MCF 10A (cell line): Measurements from ENCODE around the gene LCE1B. TPM values are rescaled to one million over a fixed set of nuclear protein-coding genes. Genes with fewer than 3 reads are reported as not detected.

Experiments used
- BruUV-seq: library from RNA; stranded (reverse); fragments of 400-500 nt; replicated peaks from 2 replicates; lab custom pipeline; 2021; lab: Mats Ljungman, UMichigan
- CTCF ChIA-PET: fragments of 300-600 bp; sonication (Branson Sonifier 250); formaldehyde crosslinking; extraction: SDS; loops from one replicate; lab custom pipeline; 2021; ENCODE audit warnings: antibody characterized with exemption, inconsistent platforms; lab: Yijun Ruan, JAX
- POLR2A ChIA-PET: fragments of 300-600, 350-650 bp; sonication (Branson Sonifier 250); formaldehyde crosslinking; extraction: SDS; loops from one replicate; lab custom pipeline; 2020; ENCODE audit warnings: antibody characterized with exemption, inconsistent platforms; lab: Yijun Ruan, JAX
- DNase-seq: peaks from one replicate; pipeline ENCODE4 v3.0.0-alpha.2; 2018; ENCODE audit not compliant: unreplicated experiment
- H3K27ac Mint-ChIP-seq: one replicate; pipeline ENCODE4 v1.8.0; 2022; ENCODE audit warnings: mild to moderate bottlenecking, low read depth, mixed read lengths; ENCODE audit not compliant: unreplicated experiment
- H3K27me3 Mint-ChIP-seq: one replicate; pipeline ENCODE4 v1.8.0; 2022; ENCODE audit warnings: mixed read lengths; ENCODE audit not compliant: insufficient read depth, unreplicated experiment
- H3K36me3 Mint-ChIP-seq: one replicate; pipeline ENCODE4 v1.8.0; 2022; ENCODE audit warnings: mild to moderate bottlenecking, moderate library complexity, mixed read lengths; ENCODE audit not compliant: insufficient read depth, unreplicated experiment
- H3K4me1 Mint-ChIP-seq: one replicate; pipeline ENCODE4 v1.8.0; 2022; ENCODE audit warnings: mixed read lengths; ENCODE audit not compliant: insufficient read depth, unreplicated experiment
- H3K4me3 Mint-ChIP-seq: one replicate; pipeline ENCODE4 v1.8.0; 2022; ENCODE audit warnings: mild to moderate bottlenecking, moderate library complexity, mixed read lengths; ENCODE audit not compliant: unreplicated experiment
- H3K9me3 Mint-ChIP-seq: one replicate; pipeline ENCODE4 v1.8.0; 2022; ENCODE audit warnings: mixed read lengths; ENCODE audit not compliant: unreplicated experiment
- intact Hi-C: fragments of 100-400 bp; cut with micrococcal nuclease; formaldehyde crosslinking; loops from 2 replicates; pipeline ENCODE4 v1.14.1; 2022
- total RNA-seq: library from RNA; stranded (reverse); gene quantifications from 2 replicates; pipeline ENCODE4 v1.2.3, GENCODE V29; 2022
- TF ChIP-seq, protein P1 (sequence below): fragments of 200-600 bp; IDR thresholded peaks from one replicate; pipeline ENCODE4 v1.8.0; 2022; ENCODE audit warnings: antibody characterized with exemption, mild to moderate bottlenecking; ENCODE audit not compliant: unreplicated experiment

LCE1B gene
- total RNA-seq, 1 experiment from 2014 or later = 2.0 TPM

GRCh38 chr1:152795686-152796085, 16.1 kb upstream of the LCE1B start:
- Mint-ChIP-seq H3K9me3 (no peaks in the 10 kb centered on the region), H3K27ac (no peak overlapping the region), H3K4me1 (no peaks in the 10 kb centered on the region), H3K27me3 (no peaks in the 10 kb centered on the region), H3K4me3 (no peak overlapping the region), H3K36me3 (no peaks in the 10 kb centered on the region)
- ChIA-PET POLR2A (no interaction called here), CTCF (no interaction called here)
- BruUV-seq = no TSS peak
- intact Hi-C loops = no loop called here
- TF ChIP-seq, protein P1, sequence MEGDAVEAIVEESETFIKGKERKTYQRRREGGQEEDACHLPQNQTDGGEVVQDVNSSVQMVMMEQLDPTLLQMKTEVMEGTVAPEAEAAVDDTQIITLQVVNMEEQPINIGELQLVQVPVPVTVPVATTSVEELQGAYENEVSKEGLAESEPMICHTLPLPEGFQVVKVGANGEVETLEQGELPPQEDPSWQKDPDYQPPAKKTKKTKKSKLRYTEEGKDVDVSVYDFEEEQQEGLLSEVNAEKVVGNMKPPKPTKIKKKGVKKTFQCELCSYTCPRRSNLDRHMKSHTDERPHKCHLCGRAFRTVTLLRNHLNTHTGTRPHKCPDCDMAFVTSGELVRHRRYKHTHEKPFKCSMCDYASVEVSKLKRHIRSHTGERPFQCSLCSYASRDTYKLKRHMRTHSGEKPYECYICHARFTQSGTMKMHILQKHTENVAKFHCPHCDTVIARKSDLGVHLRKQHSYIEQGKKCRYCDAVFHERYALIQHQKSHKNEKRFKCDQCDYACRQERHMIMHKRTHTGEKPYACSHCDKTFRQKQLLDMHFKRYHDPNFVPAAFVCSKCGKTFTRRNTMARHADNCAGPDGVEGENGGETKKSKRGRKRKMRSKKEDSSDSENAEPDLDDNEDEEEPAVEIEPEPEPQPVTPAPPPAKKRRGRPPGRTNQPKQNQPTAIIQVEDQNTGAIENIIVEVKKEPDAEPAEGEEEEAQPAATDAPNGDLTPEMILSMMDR = no peak
- DNase-seq = no peak

- Mint-ChIP-seq H3K9me3 (no peaks in the 10 kb centered on the region), H3K4me3 (no peak within 1 kb of the TSS), H3K36me3 (no peaks in the 10 kb centered on the region), H3K27ac (no peak within 1 kb of the TSS), H3K4me1 (no peaks in the 10 kb centered on the region), H3K27me3 (no peaks in the 10 kb centered on the region)
- intact Hi-C loops = no loop called here
- DNase-seq = no peak
- POLR2A ChIA-PET = no interaction called here
- CTCF ChIA-PET = no interaction called here
- TF ChIP-seq, protein P1 = no peak
- no TSS peak for BruUV-seq
Observed at GRCh38 chr1:152796421-152796820, 15.3 kb upstream of the LCE1B start, which contains the start of gene LCE1D. LCE1D (plus strand) TSS chr1:152796721; CDS start chr1:152797795, 1,074 bp downstream.

DNA sequence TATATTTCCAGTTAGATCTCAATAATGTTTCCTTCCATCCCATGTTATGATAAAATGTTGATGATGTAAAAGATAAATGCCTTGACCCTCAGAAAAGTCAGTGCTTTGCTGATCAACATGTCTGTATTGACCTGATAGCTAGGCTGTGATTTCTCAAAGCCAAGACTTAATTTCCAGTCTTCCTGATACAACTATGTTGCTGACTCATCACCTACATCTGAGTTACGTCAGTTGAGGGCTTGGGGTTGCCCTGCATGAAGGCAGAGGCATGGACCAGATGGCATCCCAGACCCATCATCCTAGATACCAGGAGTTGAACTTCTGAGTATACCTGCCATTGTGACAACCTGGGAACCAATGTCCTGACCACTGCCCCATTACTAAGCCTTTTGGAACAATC, 10.4 kb upstream of the LCE1B start:
- CTCF ChIA-PET = interaction anchor here (0.5 to 1.9 kb wide), 6 partner anchors 14 to 148 kb away, joined by 3 to 12 read pairs (median 5); no protein-coding TSS in a partner anchor
- BruUV-seq = no TSS peak
- Mint-ChIP-seq H3K9me3 (no peaks in the 10 kb centered on the region), H3K36me3 (no peaks in the 10 kb centered on the region), H3K4me3 (no peak overlapping the region), H3K27ac (no peak overlapping the region), H3K4me1 (peaks cover 8% of the 10 kb centered on the region), H3K27me3 (no peaks in the 10 kb centered on the region)
- POLR2A ChIA-PET = interaction anchor here (1.1 to 2.9 kb wide), 2 partner anchors 15 to 33 kb away, joined by 3 to 18 read pairs; partner anchors contain the start of gene LCE1E
- TF ChIP-seq, protein P1 = no peak
- intact Hi-C loops = no loop called here
- DNase-seq = peak; percentile 3

DNA sequence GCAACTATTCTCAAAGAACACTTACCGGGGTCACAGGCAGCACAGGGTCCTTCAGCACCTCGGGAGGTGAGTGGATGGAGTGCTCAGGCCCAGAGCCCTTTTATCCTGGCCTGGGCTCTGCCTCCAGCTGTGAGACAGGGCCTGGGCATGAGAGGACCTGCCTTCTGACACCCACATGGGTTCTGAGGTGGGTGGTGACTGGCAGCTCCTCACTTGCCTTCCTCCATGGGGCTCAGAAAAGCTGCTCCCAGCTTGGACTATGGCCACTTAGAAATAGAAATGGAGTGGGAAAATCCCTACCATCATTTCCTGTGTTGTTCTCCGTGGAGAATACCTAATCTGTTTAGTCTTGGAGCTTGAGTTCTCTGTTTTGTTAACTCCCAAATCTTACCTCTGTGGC, 5.2 kb upstream of the LCE1B start, which contains the start of gene LCE1C:
TSS of gene LCE1C (minus strand) at position 76 of the 400 bp plus-strand sequence. CDS start 1,173 bp downstream, outside the sequence.
- no TSS peak for BruUV-seq
- Mint-ChIP-seq H3K27me3 (no peaks in the 10 kb centered on the region), H3K36me3 (no peaks in the 10 kb centered on the region), H3K9me3 (no peaks in the 10 kb centered on the region), H3K4me3 (no peak within 1 kb of the TSS), H3K4me1 (peaks cover 26% of the 10 kb centered on the region), H3K27ac (peak within 1 kb of the TSS; percentile 40)
- intact Hi-C loops = no loop called here
- peak; percentile 66 for DNase-seq
- ChIA-PET CTCF (interaction anchor here (0.5 to 1.5 kb wide), 5 partner anchors 20 to 118 kb away, joined by 3 to 6 read pairs (median 3); no protein-coding TSS in a partner anchor), POLR2A (interaction anchor here (0.9 to 2.7 kb wide), 2 partner anchors 20 to 22 kb away, joined by 3 to 8 read pairs; partner anchors contain the start of gene LCE1E)
- TF ChIP-seq, protein P1 = no peak
